Activated gamma-delta T cell treated with Interleukin-2 at 50 U/mL for 16 hours (primary cell): ENCODE data around the gene SCFD2.

Source experiments
- DNase-seq: peaks from one replicate; pipeline ENCODE4 v3.0.0-alpha.2; 2020

SCFD2 gene

DNA sequence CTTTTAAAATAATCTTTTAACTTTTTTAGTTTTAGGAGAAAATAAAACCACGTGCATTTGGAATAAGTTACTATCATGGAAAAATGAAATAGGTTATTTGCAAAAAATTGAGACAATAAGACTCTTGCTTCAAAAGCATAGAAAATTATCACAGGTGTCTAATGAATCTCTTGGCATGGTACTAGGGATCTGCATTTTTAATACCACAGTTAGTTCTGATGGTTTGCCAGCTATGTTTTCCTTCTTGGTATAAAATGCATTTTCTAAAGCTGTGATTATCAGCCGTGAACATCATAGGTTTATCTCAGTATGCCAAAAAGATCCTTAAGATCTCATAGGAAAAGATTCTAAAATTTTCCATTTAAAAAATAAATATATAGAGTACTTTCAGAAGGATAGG is 419.9 kb downstream of the SCFD2 start:
- DNase-seq, result no peak

- DNase-seq, result no peak
Observed at GRCh38 chr4:52945326-52945898, 420.4 kb downstream of the SCFD2 start.

DNA sequence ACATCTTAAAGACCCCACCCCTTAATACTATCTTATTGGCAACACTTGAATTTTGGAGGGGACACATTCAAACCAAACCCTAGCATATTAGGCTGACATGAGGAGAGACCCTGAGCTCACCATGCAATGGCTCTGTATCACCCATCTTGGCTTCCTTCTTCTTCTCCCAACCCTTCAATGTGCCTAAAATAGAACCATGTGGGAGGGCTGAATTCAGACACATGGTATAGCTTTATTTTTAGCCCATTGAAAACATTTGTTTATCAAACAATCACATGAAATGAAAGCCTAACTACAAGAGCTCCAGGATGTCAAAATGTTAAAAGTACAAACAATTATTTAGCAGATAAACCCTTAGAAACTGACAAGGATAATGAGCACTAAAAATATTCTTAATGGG is 422.2 kb downstream of the SCFD2 start:
- DNase-seq, result no peak

GRCh38 chr4:52942936-52943335 is 422.9 kb downstream of the SCFD2 start:
- DNase-seq, result no peak

DNA sequence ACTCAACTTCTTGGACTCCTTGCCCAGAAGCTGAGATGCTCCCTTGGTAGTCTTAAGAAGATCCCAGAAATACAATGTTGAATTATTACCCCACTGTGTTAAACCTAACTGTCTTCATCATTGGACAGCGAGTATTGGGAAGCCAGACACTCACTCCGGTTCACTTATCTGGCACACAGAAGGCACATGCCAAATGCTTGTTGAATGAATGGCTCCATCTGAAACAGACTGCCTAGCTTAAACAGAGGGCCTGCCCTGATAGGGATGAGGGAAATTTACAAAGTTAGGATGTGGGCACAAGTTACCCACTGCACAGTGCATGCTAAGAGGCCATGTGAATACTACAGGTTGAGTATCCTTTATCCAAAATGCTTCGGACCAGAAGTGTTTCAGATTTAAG is 424.4 kb downstream of the SCFD2 start:
- no peak for DNase-seq

DNA sequence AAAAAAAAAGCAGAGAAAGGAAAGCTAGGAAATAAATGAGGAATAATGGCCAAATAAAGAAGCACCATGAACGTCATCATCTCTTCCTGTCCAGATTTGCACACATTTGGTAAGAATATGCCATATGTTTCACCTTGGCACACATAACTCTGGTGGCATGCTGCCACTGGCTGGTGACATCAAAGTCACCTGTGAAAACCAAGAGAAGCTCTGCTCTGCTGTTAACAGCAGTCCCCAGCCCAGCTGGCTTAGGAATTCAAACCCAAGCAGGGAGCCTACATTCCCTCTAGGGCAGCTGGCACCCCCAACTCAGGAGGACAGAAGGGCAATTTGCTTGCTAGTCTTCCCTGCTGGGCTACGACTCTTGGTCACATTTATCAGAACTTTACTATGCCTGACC is 426.1 kb downstream of the SCFD2 start:
- no peak for DNase-seq

DNA sequence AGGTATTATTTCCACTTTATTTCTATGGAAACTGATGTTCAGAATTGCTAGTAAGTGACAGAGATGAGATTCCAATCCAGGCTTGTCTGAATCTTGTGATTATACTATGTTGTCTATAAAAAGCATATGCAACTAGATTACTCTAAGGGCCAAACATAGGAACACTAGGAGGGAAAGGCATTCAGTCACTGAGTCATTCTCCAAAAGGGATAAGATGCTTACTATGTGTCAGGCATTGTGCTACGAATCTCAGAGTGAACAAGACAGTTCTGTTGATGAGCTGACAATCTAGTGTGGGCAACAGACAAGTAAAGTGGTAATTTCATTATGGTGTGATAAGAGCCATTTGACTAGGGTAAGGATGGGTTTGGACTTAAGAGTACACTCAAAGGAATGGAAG is 426.5 kb downstream of the SCFD2 start:
- no peak for DNase-seq

- DNase-seq, result no peak
Observed at GRCh38 chr4:52937829-52938228, 428.0 kb downstream of the SCFD2 start.

DNA sequence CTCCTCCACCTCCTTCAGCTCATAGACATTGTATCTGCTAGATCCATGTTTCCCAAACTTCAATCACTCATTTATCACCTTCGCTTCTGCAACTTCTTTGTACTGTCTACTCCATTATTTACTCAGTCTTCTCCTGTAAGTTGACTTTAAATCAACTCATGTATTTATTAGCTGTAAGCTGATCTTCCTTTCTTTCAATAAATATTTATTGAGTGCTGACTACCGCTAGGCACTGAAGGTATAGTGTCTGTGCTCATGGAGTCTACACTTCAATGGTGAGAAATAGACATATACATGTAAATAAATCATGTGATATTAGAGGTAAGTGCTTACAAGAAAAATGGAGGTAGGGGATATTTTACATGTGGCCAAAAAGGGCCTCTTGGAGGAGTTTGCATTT is 429.1 kb downstream of the SCFD2 start:
- DNase-seq, result no peak

- no peak for DNase-seq
Observed at GRCh38 chr4:52935317-52935716, 430.5 kb downstream of the SCFD2 start.

GRCh38 chr4:52933738-52934137 is 432.1 kb downstream of the SCFD2 start:
- no peak for DNase-seq

DNA sequence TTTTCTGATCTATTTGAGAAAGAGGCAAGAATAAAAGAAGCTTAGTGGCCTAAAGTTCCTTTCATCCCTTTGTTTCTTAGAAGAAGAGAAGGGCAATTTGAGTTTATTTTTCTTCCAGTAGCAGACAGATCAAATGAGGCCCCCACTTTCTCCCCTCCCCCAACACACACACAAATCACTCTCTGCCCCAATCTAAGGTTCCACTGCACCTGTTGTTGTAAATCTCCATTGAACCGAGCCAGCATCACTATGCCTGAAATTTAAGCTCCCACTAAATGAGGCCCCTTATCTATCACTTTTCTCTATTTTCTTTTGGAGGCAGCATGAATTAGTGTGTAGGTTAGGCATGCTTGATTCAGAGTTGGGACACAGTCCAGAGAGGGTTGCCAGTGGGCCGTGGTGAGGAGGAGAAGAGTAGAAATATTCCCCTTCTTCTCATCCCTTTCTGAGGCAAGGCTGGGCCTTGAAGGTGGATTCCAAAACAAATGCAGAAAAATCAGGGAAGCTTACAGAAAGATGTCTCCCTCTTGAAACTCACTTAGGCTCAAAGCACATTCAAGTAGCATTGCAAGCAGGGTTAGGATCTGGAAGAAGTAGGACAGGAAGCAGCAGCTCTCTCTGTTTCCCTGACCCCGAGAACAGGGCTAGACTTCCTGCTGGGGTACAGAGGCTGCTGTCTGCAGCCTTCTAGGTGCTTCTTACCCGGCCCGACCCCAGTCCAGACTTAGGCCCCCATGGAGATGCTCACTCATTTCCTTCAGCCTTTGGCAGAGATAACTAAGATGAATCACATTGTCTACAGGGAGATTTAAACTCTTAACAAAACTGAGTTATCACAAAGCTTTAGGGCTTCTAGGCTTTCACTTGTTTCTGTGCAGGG is 433.0 kb downstream of the SCFD2 start:
- DNase-seq, result no peak

DNA sequence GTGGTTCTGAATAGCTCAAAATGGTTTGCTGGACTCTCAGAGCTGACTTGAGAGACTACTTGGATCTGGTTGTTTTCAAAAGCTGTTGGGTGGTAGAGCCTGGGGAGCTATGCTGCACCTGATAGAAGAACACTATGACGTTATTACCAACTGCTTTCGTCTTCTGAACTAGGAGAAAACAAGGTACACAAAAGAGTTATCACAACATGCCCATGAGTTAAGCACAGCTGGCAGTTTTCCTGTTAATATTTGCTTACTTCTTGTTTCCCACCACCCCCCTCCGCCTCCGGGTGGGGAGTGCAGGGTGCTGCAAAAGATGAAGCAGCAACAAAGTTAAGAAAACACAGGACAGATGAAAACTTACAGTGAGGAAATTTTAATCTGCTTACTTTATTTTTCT is 434.6 kb downstream of the SCFD2 start:
- no peak for DNase-seq

- DNase-seq, result no peak
Observed at GRCh38 chr4:52926196-52926974, 439.5 kb downstream of the SCFD2 start.

- no peak for DNase-seq
Observed at GRCh38 chr4:52925531-52925968, 440.3 kb downstream of the SCFD2 start.

DNA sequence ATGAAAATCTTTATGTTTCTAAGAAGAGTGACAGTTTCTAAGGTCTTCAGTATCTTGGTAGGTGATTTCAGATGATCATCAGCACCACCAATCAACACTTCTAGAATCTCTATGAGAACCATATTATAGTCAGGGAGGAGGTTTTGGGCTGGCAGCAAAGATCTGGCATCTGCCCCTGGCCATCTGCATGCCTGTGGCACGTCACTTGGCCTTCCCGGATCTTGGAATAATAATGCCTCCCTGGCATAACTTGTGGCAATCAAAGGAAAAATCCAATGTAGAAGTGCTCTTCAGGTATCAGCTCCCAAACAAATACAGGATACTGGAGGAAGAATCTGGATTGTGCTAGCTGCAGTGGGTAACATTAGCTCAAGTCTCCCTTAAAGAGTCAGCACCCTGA is 446.4 kb downstream of the SCFD2 start:
- DNase-seq, result no peak

GRCh38 chr4:52917817-52918216 is 448.0 kb downstream of the SCFD2 start:
- DNase-seq, result no peak

GRCh38 chr4:52915730-52916300 is 450.0 kb downstream of the SCFD2 start:
- DNase-seq, result no peak

GRCh38 chr4:52915191-52915590 is 450.7 kb downstream of the SCFD2 start:
- no peak for DNase-seq

DNA sequence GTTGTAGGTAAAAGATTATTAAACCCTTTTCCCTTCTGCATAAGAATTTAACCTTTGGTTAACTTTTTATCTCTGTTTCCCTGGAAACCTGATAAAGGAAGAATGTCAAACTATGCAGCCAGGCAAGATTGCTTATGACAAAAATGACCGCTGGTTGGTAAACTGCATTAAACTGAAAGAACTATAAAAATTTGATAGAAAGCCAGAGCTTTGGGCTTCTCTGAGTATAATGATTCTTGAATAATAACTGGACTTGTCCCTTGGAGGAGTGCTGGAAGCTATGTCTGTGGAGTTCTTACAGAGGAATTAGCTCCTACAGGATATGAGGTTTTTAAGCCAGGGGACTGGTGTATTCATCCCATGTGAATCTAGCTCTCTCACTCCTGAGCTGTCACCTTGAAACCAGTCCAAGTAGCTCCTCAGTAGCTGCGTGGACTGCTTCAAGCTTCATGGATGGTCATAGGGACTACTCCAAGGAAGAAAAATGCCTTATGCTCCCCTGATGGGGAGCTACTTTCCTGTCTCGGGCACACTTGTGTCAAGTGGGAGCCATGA is 451.7 kb downstream of the SCFD2 start:
- DNase-seq, result no peak

- DNase-seq, result no peak
Observed at GRCh38 chr4:52912608-52913007, 453.3 kb downstream of the SCFD2 start.

DNA sequence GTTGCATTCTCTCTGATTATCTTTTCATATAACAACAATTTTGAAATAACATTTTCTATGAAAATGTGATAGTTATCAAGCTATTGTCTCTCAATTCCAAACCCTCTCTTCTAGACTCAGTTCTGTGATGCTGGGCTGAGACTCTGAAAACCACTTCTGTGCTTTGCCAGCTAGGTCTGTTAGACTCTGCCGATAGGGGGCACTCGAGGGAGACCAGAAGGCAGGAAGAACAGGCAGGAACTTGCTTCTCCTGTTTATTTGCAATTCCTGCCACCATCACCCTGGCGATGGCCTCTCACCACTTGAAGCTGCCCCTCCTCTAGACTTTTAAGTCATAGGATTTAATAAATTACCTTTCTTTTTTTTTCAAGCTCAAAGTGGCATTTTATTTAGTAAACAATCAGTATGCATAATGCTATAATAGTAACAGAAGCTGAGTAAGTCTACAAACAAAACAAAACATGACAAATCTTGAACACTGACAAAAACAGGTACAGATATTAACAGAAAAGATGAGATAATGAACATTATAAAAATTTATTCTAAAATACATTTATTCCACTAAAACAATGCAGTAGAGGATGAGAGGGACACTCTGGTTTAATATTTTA is 454.1 kb downstream of the SCFD2 start:
- DNase-seq, result peak; percentile 54

- no peak for DNase-seq
Observed at GRCh38 chr4:52910115-52910514, 455.7 kb downstream of the SCFD2 start.
